HFF-Myc (cell line): ENCODE results near the gene ZNF493.
A peak's percentile ranks its signal among the peaks of the same experiment; 100 is the strongest.

Source experiments
- DNase-seq: peaks from one replicate; pipeline ENCODE4 v3.0.0-alpha.2; 2011; ENCODE audit warnings: low read depth; ENCODE audit errors: extremely low read depth
- H3K4me3 ChIP-seq: replicated peaks from 2 replicates; pipeline ENCODE4 v1.5.1; 2011; ENCODE audit warnings: low read depth, mild to moderate bottlenecking, control low read depth, low read length
- TF ChIP-seq, protein P1 (sequence below): IDR thresholded peaks from 2 replicates; pipeline ENCODE4 v1.5.1; 2012; ENCODE audit warnings: mild to moderate bottlenecking, low read depth, low read length, control low read depth; ENCODE audit errors: missing control alignments

Gene ZNF493

DNA sequence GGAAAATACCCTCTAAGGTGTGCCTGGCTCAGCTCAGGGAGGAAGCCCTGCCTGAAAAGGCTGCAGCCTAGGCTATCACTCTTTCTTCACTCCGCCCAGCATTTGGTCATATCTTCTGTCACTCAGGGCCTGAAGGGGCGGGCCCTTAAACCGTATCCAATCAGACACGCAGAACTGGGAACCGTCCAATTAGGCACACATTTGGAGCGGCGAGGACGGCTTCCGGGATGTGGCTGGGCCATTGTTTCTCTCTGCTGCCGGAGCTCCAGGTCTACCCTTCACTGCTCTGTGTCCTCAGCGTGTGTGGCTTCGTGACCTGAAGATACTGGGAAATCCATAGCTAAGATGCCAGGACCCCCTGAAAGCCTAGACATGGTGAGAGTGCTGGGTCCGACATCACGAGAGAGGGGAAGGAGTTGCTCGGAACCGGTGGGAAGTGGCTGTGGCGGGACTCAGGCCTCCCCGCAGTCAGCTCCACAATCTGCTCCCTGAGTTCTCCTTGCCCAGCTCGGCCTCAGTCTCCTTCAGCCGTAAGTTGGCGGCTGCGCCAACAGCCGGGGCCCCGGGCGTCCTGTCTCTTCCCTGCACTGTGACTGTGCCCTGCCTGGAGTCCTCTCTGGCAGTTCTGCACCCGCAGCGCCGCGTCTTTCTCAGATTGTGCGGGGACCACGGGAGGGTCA lies at the start of gene ZNF493:
Gene ZNF493, plus strand, starts transcription at position 241 of the 680 bp plus-strand sequence. Its CDS starts 105 bp downstream, at position 346.
- TF ChIP-seq, protein P1, sequence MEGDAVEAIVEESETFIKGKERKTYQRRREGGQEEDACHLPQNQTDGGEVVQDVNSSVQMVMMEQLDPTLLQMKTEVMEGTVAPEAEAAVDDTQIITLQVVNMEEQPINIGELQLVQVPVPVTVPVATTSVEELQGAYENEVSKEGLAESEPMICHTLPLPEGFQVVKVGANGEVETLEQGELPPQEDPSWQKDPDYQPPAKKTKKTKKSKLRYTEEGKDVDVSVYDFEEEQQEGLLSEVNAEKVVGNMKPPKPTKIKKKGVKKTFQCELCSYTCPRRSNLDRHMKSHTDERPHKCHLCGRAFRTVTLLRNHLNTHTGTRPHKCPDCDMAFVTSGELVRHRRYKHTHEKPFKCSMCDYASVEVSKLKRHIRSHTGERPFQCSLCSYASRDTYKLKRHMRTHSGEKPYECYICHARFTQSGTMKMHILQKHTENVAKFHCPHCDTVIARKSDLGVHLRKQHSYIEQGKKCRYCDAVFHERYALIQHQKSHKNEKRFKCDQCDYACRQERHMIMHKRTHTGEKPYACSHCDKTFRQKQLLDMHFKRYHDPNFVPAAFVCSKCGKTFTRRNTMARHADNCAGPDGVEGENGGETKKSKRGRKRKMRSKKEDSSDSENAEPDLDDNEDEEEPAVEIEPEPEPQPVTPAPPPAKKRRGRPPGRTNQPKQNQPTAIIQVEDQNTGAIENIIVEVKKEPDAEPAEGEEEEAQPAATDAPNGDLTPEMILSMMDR = no peak
- DNase-seq = peak; percentile 82
- H3K4me3 ChIP-seq = peak within 1 kb of the TSS; percentile 72

DNA sequence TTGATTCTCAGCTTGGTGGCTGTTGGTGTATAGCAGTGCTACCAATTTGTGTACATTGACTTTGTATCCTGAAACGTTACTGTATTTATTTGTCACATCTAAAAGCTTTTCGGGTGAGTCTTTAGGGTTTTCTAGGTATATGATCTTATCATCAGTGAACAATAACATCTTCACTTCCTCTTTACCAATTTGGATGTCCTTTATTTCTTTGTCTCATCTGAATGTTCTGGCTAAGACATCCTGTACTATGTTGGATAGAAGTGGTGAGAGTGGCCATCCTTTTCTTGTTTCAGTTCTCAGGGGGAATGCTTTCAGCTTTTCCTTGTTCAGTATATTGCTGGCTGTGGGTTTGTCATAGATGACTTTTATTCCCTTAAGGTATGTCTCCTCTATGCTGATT lies 44.1 kb upstream of the ZNF493 start:
- no peak for DNase-seq
- TF ChIP-seq, protein P1 = no peak
- H3K4me3 ChIP-seq = no peak overlapping the region

DNA sequence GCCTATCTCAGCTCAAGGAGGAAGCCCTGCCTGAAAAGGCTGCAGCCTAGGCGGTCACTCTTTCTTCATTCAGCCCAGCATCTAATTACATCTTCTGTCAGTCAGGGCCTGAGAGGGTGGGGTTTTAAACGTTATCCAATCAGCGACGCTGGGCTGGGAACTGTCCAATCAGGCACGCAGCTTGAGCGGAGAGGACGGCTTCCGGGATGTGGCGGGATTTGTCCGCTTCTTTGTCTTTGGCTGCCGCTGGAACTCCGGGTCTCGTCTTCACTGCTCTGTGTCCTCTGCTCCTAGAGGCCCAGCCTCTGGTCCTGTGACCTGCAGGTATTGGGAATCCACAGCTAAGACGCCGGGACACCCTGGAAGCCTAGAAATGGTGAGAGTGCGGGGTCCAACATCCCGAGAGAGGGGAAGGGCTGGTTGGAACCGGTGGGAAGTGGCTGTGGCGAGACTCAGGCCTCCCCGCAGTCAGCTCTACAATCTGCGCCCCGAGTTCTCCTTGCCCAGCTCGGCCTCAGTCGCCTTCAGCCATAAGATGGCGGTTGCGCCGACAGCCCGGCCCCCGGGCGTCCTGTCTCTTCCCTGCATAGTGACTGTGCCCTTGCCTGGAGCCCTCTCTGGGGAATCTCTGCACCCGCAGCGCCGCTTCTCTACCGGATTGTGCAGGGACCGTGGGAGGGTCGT lies 38.0 kb upstream of the ZNF493 start, which contains the start of gene ZNF738:
Gene ZNF738, plus strand, starts transcription at position 233 of the 684 bp plus-strand sequence. Its CDS starts 141 bp downstream, at position 374.
- TF ChIP-seq, protein P1 = no peak
- DNase-seq = peak; percentile 90
- peak within 1 kb of the TSS; percentile 63 for H3K4me3 ChIP-seq

DNA sequence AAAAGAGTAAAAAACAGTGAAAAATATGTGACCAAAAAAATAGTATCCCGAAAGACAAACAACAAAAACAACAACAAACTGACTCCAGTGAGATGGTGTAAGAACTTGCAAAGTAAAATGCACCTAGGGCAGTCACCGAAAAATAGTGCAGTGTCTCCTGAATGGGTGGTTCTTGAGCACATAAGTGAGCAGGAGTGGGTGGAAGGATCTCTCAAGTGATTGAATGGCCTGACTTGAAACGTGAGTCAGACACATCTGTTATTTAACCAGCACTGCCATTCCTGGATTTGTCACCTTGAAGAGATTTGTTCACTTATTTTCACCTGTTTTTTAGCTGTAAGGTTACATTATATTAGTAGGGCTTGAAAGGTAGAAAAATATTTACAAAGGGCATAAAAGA lies 34.6 kb upstream of the ZNF493 start:
- no peak overlapping the region for H3K4me3 ChIP-seq
- no peak for DNase-seq
- TF ChIP-seq, protein P1 = no peak

DNA sequence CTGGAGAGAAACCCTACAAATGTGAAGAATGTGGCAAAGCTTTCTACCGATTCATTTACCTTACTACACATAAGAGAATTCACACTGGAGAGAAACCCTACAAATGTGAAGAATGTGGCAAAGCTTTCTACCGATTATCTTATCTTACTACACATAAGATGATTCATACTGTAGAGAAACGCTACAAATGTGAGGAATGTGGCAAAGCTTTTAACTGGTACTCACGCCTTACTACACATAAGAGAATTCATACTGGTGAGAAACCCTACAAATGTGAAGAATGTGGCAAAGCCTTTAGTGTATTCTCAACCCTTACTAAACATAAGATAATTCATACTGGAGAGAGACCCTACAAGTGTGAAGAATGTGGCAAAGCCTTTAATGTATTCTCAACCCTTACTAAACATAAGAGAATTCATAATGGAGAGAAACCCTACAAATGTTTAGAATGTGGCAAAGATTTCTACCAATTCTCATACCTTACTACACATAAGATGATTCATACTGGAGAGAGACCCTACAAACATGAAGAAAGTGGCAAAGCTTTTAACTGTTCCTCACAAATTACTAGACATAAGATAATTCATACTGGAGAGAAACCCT lies 12.9 kb upstream of the ZNF493 start:
- TF ChIP-seq, protein P1 = no peak
- DNase-seq = no peak
- H3K4me3 ChIP-seq = no peak overlapping the region

DNA sequence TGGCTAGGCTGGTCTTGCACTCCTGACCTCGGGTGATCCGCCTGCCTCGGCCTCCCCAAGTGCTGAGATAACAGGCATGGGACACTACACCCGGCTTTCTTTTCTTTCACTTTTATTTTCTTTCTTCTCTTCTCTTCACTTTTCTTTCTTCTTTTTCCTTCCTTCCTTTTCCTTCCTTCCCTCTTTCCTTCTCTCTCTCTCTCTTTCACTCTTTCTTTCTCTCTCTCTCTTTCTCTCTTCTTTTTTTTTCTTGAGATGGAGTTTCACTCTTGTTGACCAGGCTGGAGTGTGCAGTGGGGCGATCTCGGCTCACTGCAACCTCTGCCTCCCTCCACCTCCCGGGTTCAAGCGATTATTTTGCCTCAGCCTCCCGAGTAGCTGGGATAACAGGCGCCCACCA lies 812 bp upstream of the ZNF493 start:
- TF ChIP-seq, protein P1 = no peak
- no peak for DNase-seq
- H3K4me3 ChIP-seq = no peak overlapping the region
